Neutrophil (primary cell): Measurements from ENCODE around the gene RAD54L2.
"Not testable (repeated sequence)": the region's sequence is repeated elsewhere in the genome, so short reads cannot be mapped to it uniquely, and the experiment has no call there.

Experiments
- H3K27ac ChIP-seq: fragments of 200-600 bp; sonication (generic); 2 replicates; pipeline ENCODE4 v1.5.1; 2016; ENCODE audit warnings: mild to moderate bottlenecking, moderate library complexity
- H3K27me3 ChIP-seq: fragments of 200-600 bp; sonication (generic); 2 replicates; pipeline ENCODE4 v1.6.0; 2016; ENCODE audit warnings: mild to moderate bottlenecking
- H3K36me3 ChIP-seq: fragments of 200-600 bp; sonication (generic); 2 replicates; pipeline ENCODE4 v1.5.1; 2017
- H3K4me1 ChIP-seq, 2 experiments: fragments of 200-600 bp in 1 of 2; sonication (generic) in 1 of 2; 1 replicate in 1 of 2; 2 replicates in 1 of 2; pipeline versions ENCODE4 v1.5.1 to v1.6.1; 2013 to 2016; ENCODE audit warnings: low read depth in 1 of 2, low read length in 1 of 2, mild to moderate bottlenecking in 1 of 2, moderate library complexity in 1 of 2; ENCODE audit not compliant: control insufficient read depth in 1 of 2, insufficient read depth in 1 of 2
- H3K4me3 ChIP-seq, 2 experiments: fragments of 200-600 bp in 1 of 2; sonication (generic) in 1 of 2; 1 replicate in 1 of 2; 2 replicates in 1 of 2; pipeline ENCODE4 v1.5.1; 2013 to 2016; ENCODE audit warnings: low read depth in 1 of 2, low read length in 1 of 2, mild to moderate bottlenecking in 1 of 2, moderate library complexity in 1 of 2
- H3K9me3 ChIP-seq: fragments of 200-600 bp; sonication (generic); 2 replicates; pipeline ENCODE4 v1.5.1; 2016
- TF ChIP-seq, protein P1 (sequence below): fragments of 200-600 bp; sonication (generic); IDR thresholded peaks from 2 replicates; pipeline ENCODE4 v1.5.1; 2016; ENCODE audit warnings: antibody characterized with exemption

The RAD54L2 gene

GRCh38 chr3:51522273-51522962 is 16.1 kb upstream of the RAD54L2 start:
- Histone ChIP-seq H3K27ac (no peak overlapping the region), H3K4me3 (no peak overlapping the region), H3K27me3 (no peaks in the 10 kb centered on the region), H3K9me3 (no peaks in the 10 kb centered on the region), H3K36me3 (no peaks in the 10 kb centered on the region), H3K4me1 (no peaks in the 10 kb centered on the region)
- TF ChIP-seq, protein P1, sequence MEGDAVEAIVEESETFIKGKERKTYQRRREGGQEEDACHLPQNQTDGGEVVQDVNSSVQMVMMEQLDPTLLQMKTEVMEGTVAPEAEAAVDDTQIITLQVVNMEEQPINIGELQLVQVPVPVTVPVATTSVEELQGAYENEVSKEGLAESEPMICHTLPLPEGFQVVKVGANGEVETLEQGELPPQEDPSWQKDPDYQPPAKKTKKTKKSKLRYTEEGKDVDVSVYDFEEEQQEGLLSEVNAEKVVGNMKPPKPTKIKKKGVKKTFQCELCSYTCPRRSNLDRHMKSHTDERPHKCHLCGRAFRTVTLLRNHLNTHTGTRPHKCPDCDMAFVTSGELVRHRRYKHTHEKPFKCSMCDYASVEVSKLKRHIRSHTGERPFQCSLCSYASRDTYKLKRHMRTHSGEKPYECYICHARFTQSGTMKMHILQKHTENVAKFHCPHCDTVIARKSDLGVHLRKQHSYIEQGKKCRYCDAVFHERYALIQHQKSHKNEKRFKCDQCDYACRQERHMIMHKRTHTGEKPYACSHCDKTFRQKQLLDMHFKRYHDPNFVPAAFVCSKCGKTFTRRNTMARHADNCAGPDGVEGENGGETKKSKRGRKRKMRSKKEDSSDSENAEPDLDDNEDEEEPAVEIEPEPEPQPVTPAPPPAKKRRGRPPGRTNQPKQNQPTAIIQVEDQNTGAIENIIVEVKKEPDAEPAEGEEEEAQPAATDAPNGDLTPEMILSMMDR: no peak

- H3K36me3 ChIP-seq, H3K9me3 ChIP-seq, H3K27me3 ChIP-seq, H3K27ac ChIP-seq, H3K4me1 ChIP-seq, H3K4me3 ChIP-seq: not testable (repeated sequence)
These were observed 13.6 kb upstream of the RAD54L2 start for GRCh38 chr3:51524874-51525273.

DNA sequence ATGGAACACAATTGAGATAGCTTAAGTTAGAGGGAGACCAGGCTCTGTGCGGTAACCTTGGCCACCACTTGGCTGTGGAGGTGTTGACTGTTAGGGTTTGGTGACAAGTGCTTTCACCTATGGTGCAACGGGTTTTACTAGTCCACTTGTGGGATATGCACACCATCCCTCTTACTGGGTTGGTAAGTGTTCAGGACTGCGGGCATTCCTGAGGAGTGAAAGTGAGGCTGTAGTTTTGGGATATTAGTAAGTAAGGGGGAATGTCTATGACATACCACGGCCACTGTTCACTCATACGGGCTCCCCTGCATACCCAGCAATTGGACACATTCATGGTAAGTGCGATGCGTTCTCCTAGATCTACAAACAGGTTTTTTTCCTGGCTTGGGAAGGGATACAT is 8.0 kb upstream of the RAD54L2 start:
- TF ChIP-seq, protein P1: no peak
- H3K4me1 ChIP-seq: no peaks in the 10 kb centered on the region
- no peak overlapping the region for H3K4me3 ChIP-seq
- no peaks in the 10 kb centered on the region for H3K27me3 ChIP-seq
- H3K27ac ChIP-seq: no peak overlapping the region
- no peaks in the 10 kb centered on the region for H3K9me3 ChIP-seq
- H3K36me3 ChIP-seq: no peaks in the 10 kb centered on the region

DNA sequence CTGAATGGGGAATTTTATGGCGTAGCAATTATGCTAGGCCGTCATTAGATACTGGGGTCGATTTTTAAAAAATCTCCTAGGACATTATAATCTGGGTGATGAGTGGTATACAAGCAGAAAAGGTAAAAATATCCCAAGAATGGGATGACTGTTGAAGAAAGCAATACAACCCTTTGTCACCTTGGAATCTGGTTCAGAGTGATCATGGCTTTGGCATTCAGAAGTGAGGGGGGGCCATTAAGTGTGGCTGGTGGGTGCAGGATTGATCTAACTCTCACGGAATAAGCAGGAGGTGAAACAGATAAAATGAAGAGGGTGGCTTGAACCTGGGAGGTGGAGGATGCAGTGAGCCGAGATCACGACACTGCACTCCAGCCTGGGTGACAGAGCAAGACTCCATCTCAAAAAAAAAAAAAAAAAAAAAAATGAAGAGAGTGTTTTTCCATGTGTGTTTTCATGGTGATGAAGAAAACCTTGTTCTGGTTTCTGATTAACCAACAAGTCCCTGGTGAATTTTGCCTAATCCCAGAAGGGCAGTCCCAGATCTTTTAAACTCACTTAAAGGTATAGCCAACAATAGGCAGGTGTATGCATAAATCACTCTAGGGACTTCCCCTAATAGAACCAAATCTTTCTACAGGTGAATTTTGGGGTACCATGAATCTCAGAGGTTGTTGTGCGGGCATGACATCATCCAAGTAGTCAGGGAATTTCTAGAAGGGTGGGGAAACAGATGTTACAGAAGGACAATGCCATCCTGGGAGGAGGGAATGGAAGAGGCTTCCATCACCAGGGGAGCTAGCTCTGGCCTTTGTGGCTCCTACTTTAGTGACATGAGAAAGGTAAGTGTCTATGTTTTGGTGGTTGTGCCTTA is 3.1 kb upstream of the RAD54L2 start:
- H3K36me3 ChIP-seq: no peaks in the 10 kb centered on the region
- TF ChIP-seq, protein P1: no peak
- no peaks in the 10 kb centered on the region for H3K9me3 ChIP-seq
- H3K27me3 ChIP-seq: no peaks in the 10 kb centered on the region
- peaks cover 14 to 15% of the 10 kb centered on the region in 2 experiments for H3K4me1 ChIP-seq
- no peak overlapping the region for H3K4me3 ChIP-seq
- H3K27ac ChIP-seq: no peak overlapping the region

DNA sequence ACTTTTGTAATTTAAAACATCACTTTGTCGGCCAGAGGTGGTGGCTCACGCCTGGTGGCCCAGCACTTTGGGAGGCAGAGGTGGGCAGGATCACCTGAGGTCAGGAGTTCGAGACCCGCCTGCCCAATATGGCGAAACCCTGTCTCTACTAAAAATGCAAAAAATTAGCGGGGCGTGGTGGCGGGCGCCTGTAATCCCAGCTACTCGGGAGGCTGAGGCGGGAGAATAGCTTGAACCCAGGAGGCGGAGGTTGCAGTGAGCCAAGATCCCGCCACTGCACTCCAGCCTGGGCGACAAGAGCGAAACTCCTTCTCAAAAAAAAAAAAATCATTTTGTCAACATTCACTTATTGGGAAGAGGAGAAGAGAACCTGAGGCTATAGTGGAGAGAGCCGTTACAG is 888 bp upstream of the RAD54L2 start:
- not testable (repeated sequence) for H3K27me3 ChIP-seq, H3K27ac ChIP-seq, H3K36me3 ChIP-seq, H3K9me3 ChIP-seq
- H3K4me3 ChIP-seq: peak overlapping the region; percentile 69 to 78
- peaks cover 14 to 15% of the 10 kb centered on the region in 2 experiments for H3K4me1 ChIP-seq

DNA sequence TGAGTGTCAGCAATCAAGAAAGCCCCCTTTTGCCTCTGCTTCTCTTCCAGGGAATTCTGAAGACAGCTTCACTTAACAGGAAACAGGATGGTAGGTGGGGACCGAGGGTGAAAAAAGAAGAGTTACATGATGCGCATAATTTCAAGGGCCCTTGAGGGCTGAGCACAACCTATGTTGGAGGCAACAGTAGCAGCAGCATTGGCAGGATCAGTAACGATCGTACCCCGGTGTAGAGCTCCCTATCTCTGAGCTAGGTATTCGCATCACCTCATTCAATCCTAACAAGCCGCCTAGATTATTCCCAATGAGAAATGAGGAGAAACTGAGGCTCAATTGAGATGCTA is 432 bp upstream of the RAD54L2 start:
- TF ChIP-seq, protein P1: no peak
- peak overlapping the region; percentile 69 to 78 for H3K4me3 ChIP-seq

More for the DNA sequence above, 432 bp upstream of the RAD54L2 start:
- no peaks in the 10 kb centered on the region for H3K9me3 ChIP-seq
- peaks cover 14 to 15% of the 10 kb centered on the region in 2 experiments for H3K4me1 ChIP-seq
- peak overlapping the region; percentile 62 for H3K27ac ChIP-seq
- H3K36me3 ChIP-seq: peaks cover 6% of the 10 kb centered on the region
- no peaks in the 10 kb centered on the region for H3K27me3 ChIP-seq
